HCT116 (cell line): ENCODE results near the gene SLC12A3. TPM values are rescaled to one million over a fixed set of nuclear protein-coding genes. Genes with fewer than 3 reads are reported as not detected.

ENCODE experiments used
- ATAC-seq: fragments of 200-7000 bp; cut with Tn5 transposase; 2 replicates; pipeline ENCODE4 v1.9.1; 2020; ENCODE audit warnings: mild to moderate bottlenecking, moderate library complexity
- BruUV-seq: library from RNA; stranded (reverse); fragments of 400-500 nt; replicated peaks from 2 replicates; lab custom pipeline; 2021; lab: Mats Ljungman, UMichigan
- CTCF ChIA-PET: fragments of 300-600 bp; sonication (Branson Sonifier 250); formaldehyde crosslinking; loops from one replicate; lab custom pipeline; 2021; ENCODE audit warnings: antibody characterized with exemption; lab: Charles Lee
- POLR2A ChIA-PET: fragments of 300-600, 350-600 bp; sonication (Branson Sonifier 250); formaldehyde crosslinking; loops from one replicate; lab custom pipeline; 2021; ENCODE audit warnings: antibody characterized with exemption; lab: Charles Lee
- RAD21 ChIA-PET, 2 experiments: fragments of 300-600 bp; sonication (Branson Sonifier 250); formaldehyde crosslinking; loops; one replicate each; lab custom pipeline; 2023; ENCODE audit warnings: low total read pairs in 2 of 2; ENCODE audit not compliant: uncharacterized antibody in 2 of 2, unreplicated experiment in 2 of 2, low non-redundant PET in 1 of 2; lab: Charles Lee
- DNase-seq: peaks from one replicate; pipeline ENCODE4 v3.0.0-alpha.2; 2010; ENCODE audit warnings: low read depth, low spot score
- H2AFZ ChIP-seq: fragments of 200-600 bp; shearing (Covaris generic), sonication (generic); 2 replicates; pipeline ENCODE4 v1.6.1; 2017; ENCODE audit warnings: low read depth, mixed run types, mixed read lengths, antibody characterized with exemption, low read length; ENCODE audit not compliant: poor library complexity, severe bottlenecking
- H3K27ac ChIP-seq: 2 replicates; pipeline ENCODE4 v1.5.1; 2012; ENCODE audit warnings: low read depth, low read length
- H3K27me3 ChIP-seq: fragments of 200-600 bp; sonication (generic); 2 replicates; pipeline ENCODE4 v1.6.1; 2016; ENCODE audit warnings: mixed run types, low read length, mixed read lengths; ENCODE audit not compliant: insufficient read depth
- H3K36me3 ChIP-seq, 2 experiments: fragments of 200-500 bp in 1 of 2; fragments of 200-600 bp in 1 of 2; sonication (Bioruptor generic) in 1 of 2; sonication (generic) in 1 of 2; 2 replicates each; pipeline versions ENCODE4 v1.5.1 to v1.6.1; 2014 to 2016; ENCODE audit warnings: low read length in 2 of 2, inconsistent platforms in 1 of 2, mixed read lengths in 1 of 2, mixed run types in 1 of 2; ENCODE audit not compliant: insufficient read depth in 2 of 2, control insufficient read depth in 1 of 2
- H3K4me1 ChIP-seq, 2 experiments: fragments of 200-600 bp in 1 of 2; sonication (generic) in 1 of 2; 2 replicates each; pipeline versions ENCODE4 v1.5.1 to v1.6.1; 2012 to 2017; ENCODE audit warnings: low read length in 2 of 2, inconsistent platforms in 1 of 2, mild to moderate bottlenecking in 1 of 2, mixed read lengths in 1 of 2, mixed run types in 1 of 2, moderate library complexity in 1 of 2; ENCODE audit not compliant: insufficient read depth in 2 of 2, control insufficient read depth in 1 of 2
- H3K4me2 ChIP-seq: fragments of 200-600 bp; sonication (generic); 2 replicates; pipeline ENCODE4 v1.6.1; 2017; ENCODE audit warnings: mixed run types, low read length, mixed read lengths
- H3K4me3 ChIP-seq, 2 experiments: fragments of 200-600 bp in 1 of 2; sonication (generic) in 1 of 2; replicated peaks in 1 of 2; 2 replicates each; pipeline ENCODE4 v1.5.1; 2011 to 2016; ENCODE audit warnings: low read length in 2 of 2, control low read depth in 1 of 2, low read depth in 1 of 2, mild to moderate bottlenecking in 1 of 2, mixed read lengths in 1 of 2, mixed run types in 1 of 2
- H3K79me2 ChIP-seq: fragments of 200-600 bp; sonication (generic); 2 replicates; pipeline ENCODE4 v1.6.1; 2017; ENCODE audit warnings: mild to moderate bottlenecking, mixed run types, low read length, moderate library complexity, mixed read lengths; ENCODE audit not compliant: insufficient read depth
- H3K9ac ChIP-seq: fragments of 200-600 bp; sonication (generic); 2 replicates; pipeline ENCODE4 v1.6.1; 2016; ENCODE audit warnings: low read length, mixed read lengths
- H3K9me2 ChIP-seq: fragments of 200-600 bp; sonication (generic), shearing (Covaris generic); 2 replicates; pipeline ENCODE4 v1.6.1; 2017; ENCODE audit warnings: mixed run types, mild to moderate bottlenecking, moderate library complexity; ENCODE audit not compliant: insufficient read depth
- H3K9me3 ChIP-seq, 2 experiments: fragments of 200-500 bp in 1 of 2; fragments of 200-600 bp in 1 of 2; sonication (Bioruptor generic) in 1 of 2; sonication (generic) in 1 of 2; 2 replicates each; pipeline ENCODE4 v1.6.1; 2014 to 2017; ENCODE audit warnings: low read length in 2 of 2, mixed read lengths in 2 of 2, inconsistent platforms in 1 of 2, low read depth in 1 of 2, mild to moderate bottlenecking in 1 of 2, mixed run types in 1 of 2, moderate library complexity in 1 of 2; ENCODE audit not compliant: control insufficient read depth in 1 of 2, insufficient read depth in 1 of 2
- H4K20me1 ChIP-seq: fragments of 200-600 bp; sonication (generic), shearing (Covaris generic); 2 replicates; pipeline ENCODE4 v1.6.1; 2017; ENCODE audit warnings: mixed run types, mild to moderate bottlenecking, moderate library complexity; ENCODE audit not compliant: insufficient read depth
- EZH2 ChIP-seq: fragments of 200-600 bp; sonication (generic); IDR thresholded peaks from 2 replicates; pipeline ENCODE4 v1.6.1; 2017; ENCODE audit warnings: antibody characterized with exemption, mixed run types
- FOSL1 ChIP-seq: IDR thresholded peaks from 2 replicates; pipeline ENCODE4 v1.6.1; 2012; ENCODE audit warnings: low read depth
- POLR2A ChIP-seq: IDR thresholded peaks from 2 replicates; pipeline ENCODE4 v1.7.0; 2011; ENCODE audit warnings: borderline replicate concordance; ENCODE audit not compliant: insufficient read depth, insufficient read length; ENCODE audit errors: extremely low read depth
- POLR2AphosphoS5 ChIP-seq: IDR thresholded peaks from 2 replicates; pipeline ENCODE4 v1.6.1; 2011; ENCODE audit warnings: mild to moderate bottlenecking, low read depth, low read length, moderate library complexity
- ZNF274 ChIP-seq: fragments of 200-500 bp; sonication (Bioruptor generic); IDR thresholded peaks from 2 replicates; pipeline ENCODE4 v1.6.1; 2014; ENCODE audit warnings: mild to moderate bottlenecking, low read depth, low read length, inconsistent platforms
- intact Hi-C: fragments of 100-400 bp; cut with micrococcal nuclease; formaldehyde crosslinking; loops from 2 replicates; pipeline ENCODE4 v1.10.0; 2022
- total RNA-seq: library from RNA; stranded (reverse); gene quantifications from one replicate; pipeline ENCODE4 v1.2.1, GENCODE V29; 2021; ENCODE audit not compliant: unreplicated experiment
- TF ChIP-seq, protein P1 (sequence below): IDR thresholded peaks from 2 replicates; pipeline ENCODE4 v1.6.1; 2012
- TF ChIP-seq, protein P2 (sequence below): IDR thresholded peaks from 2 replicates; pipeline ENCODE4 v1.6.1; 2012

SLC12A3 gene
- total RNA-seq, 1 experiment from 2014 or later, result not detected

DNA sequence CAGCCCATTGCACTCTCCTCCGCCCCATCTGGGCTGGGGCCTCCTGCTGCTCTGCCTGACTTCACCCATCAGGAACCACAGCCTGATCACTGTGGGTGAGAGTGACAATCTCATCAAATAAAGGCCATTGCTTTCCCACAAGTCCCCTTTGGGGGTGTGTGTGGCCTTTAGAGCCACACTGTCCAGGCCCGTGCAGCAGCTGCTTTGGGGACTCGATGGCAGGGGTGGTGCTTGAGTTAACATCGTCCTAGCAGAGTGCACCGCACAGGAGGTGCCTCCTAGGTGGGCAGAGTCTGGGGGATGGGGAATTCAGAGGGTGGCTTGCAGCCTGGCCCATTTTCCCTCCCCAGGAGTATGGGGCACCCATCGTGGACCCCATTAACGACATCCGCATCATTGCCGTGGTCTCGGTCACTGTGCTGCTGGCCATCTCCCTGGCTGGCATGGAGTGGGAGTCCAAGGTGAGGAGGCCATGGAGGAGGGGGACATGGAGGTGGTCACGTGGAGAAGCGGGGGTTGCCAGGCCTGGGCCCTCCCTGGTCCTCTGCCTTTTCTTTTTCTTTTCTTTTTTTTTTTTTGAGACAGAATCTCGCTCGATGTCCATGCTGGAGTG is 5.4 kb downstream of the SLC12A3 start:
- Histone ChIP-seq H3K27me3 (no peaks in the 10 kb centered on the region), H3K4me1 (peaks cover 0 to 5% of the 10 kb centered on the region in 2 experiments; a peak in 2 of 4 replicates), H3K9me2 (no peaks in the 10 kb centered on the region), H2AFZ (no peak overlapping the region), H3K4me2 (no peak overlapping the region), H3K27ac (no peak overlapping the region), H3K36me3 (no peaks in the 10 kb centered on the region), H3K79me2 (no peaks in the 10 kb centered on the region), H3K9ac (no peak overlapping the region), H3K9me3 (no peaks in the 10 kb centered on the region), H4K20me1 (no peaks in the 10 kb centered on the region), H3K4me3 (no peak overlapping the region)
- CTCF ChIA-PET, result interaction anchor here (0.7 to 1.4 kb wide), 2 partner anchors 19 to 78 kb away, joined by 3 to 8 read pairs; no protein-coding TSS in a partner anchor
- TF ChIP-seq POLR2A, result no peak
- RAD21 ChIA-PET, result no interaction called here
- POLR2A ChIA-PET, result no interaction called here
- ATAC-seq, result no peak
- intact Hi-C loops, result no loop called here
- DNase-seq, result no peak
- BruUV-seq, result no TSS peak

DNA sequence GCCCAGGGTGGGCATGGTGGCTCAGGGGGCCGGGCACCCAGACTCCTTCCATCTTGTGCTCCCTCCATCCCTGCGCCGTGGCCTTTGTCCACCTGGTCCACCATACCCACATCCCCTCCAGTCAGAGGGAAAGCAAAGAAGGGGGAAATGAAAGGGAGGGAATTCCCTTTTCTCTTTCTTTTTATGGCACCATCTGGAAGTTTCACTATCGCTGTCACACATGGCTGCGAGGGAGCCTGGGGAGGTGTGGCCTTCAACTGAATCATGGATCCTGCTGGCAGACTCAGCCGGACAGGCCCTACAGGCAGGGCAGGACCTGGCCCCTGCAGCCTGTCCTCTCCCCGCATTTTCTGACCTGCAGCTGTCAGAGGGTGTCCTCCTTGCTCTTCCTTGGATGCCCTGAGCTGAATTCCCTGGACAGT is 6.2 kb downstream of the SLC12A3 start:
- TF ChIP-seq, protein P1, sequence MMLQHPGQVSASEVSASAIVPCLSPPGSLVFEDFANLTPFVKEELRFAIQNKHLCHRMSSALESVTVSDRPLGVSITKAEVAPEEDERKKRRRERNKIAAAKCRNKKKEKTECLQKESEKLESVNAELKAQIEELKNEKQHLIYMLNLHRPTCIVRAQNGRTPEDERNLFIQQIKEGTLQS, result no peak
- TF ChIP-seq POLR2AphosphoS5, result no peak
- TF ChIP-seq, protein P2, sequence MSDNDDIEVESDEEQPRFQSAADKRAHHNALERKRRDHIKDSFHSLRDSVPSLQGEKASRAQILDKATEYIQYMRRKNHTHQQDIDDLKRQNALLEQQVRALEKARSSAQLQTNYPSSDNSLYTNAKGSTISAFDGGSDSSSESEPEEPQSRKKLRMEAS, result no peak
- TF ChIP-seq FOSL1, result no peak
- no peak for TF ChIP-seq EZH2
- no peak for TF ChIP-seq ZNF274
- TF ChIP-seq, all 23 proteins: peak for 0
- no peak overlapping the region for H3K27ac ChIP-seq
- no peaks in the 10 kb centered on the region for H3K9me3 ChIP-seq
- ATAC-seq (no peak), DNase-seq (no peak)
- ChIA-PET RAD21 (no interaction called here), CTCF (interaction anchor here (0.7 kb wide), 1 partner anchor 18 kb away, joined by 3 read pairs; no protein-coding TSS in a partner anchor), POLR2A (interaction anchor here (1.0 kb wide), 1 partner anchor 60 kb away, joined by 3 read pairs; no protein-coding TSS in a partner anchor)
- intact Hi-C loops, result no loop called here
- no peaks in the 10 kb centered on the region for H3K9me2 ChIP-seq
- no peaks in the 10 kb centered on the region for H4K20me1 ChIP-seq
- BruUV-seq, result no TSS peak
- H3K4me2 ChIP-seq, result no peak overlapping the region
- H3K79me2 ChIP-seq, result no peaks in the 10 kb centered on the region
- H2AFZ ChIP-seq, result no peak overlapping the region
- no peak overlapping the region for H3K4me3 ChIP-seq
- no peak overlapping the region for H3K9ac ChIP-seq
- H3K27me3 ChIP-seq, result no peaks in the 10 kb centered on the region
- peaks cover 0 to 4% of the 10 kb centered on the region in 2 experiments; a peak in 2 of 4 replicates for H3K4me1 ChIP-seq
- H3K36me3 ChIP-seq, result no peaks in the 10 kb centered on the region
